DND-41 (cell line): ENCODE results near the gene ASTN1.

Experiments used
- CTCF ChIP-seq: IDR thresholded peaks from 2 replicates; pipeline ENCODE4 v1.5.1; 2012; ENCODE audit warnings: borderline replicate concordance, low read length, moderate library complexity, mild to moderate bottlenecking; ENCODE audit not compliant: poor library complexity, severe bottlenecking; ENCODE audit errors: extremely low read depth
- EZH2 ChIP-seq: IDR thresholded peaks from 3 replicates; pipeline ENCODE4 v1.6.1; 2012; ENCODE audit warnings: borderline replicate concordance, low read depth, mild to moderate bottlenecking, moderate library complexity, low read length, inconsistent platforms; ENCODE audit not compliant: severe bottlenecking

GRCh38 chr1:176815621-176816020 lies 348.9 kb downstream of the ASTN1 start:
- no peak for TF ChIP-seq CTCF
- no peak for TF ChIP-seq EZH2
